GM19463 (cell line): Measurements from ENCODE around the gene ZC3H7A.
A peak's percentile ranks its signal among the peaks of the same experiment; 100 is the strongest.

Experiments used
- ATAC-seq: cut with Tn5 transposase; IDR thresholded peaks from one replicate; pipeline ENCODE4 v1.9.1; 2021; ENCODE audit warnings: mild to moderate bottlenecking, moderate library complexity; ENCODE audit not compliant: unreplicated experiment

Gene ZC3H7A

GRCh38 chr16:11707679-11708197, 89.3 kb downstream of the ZC3H7A start:
- ATAC-seq, result no peak

GRCh38 chr16:11706180-11706742, 90.8 kb downstream of the ZC3H7A start:
- peak; percentile 72 for ATAC-seq

- no peak for ATAC-seq
Measured at GRCh38 chr16:11705311-11706025, 91.6 kb downstream of the ZC3H7A start.
